Neural progenitor cell (in vitro differentiated cells): Measurements from ENCODE around the gene STRADA.

Experiments
- CTCF ChIP-seq: fragments of 200-600 bp; sonication (generic); IDR thresholded peaks from 2 replicates; pipeline ENCODE4 v1.5.1; 2017; ENCODE audit warnings: antibody characterized with exemption, mild to moderate bottlenecking
- EZH2 ChIP-seq: fragments of 200-600 bp; sonication (generic); IDR thresholded peaks from 2 replicates; pipeline ENCODE4 v1.6.1; 2017; ENCODE audit warnings: antibody characterized with exemption, mild to moderate bottlenecking, moderate library complexity
- EZH2phosphoT487 ChIP-seq: fragments of 200-600 bp; sonication (generic); IDR thresholded peaks from 2 replicates; pipeline ENCODE4 v1.6.1; 2017; ENCODE audit warnings: antibody characterized with exemption

GRCh38 chr17:63706336-63707082, 35.1 kb downstream of the STRADA start:
- TF ChIP-seq CTCF (no peak), EZH2 (no peak), EZH2phosphoT487 (no peak)
